Loucy (cell line): Measurements from ENCODE around the gene KSR2.

Source experiments
- H2AFZ ChIP-seq: fragments of 200-600 bp; sonication (generic); 2 replicates; pipeline ENCODE4 v1.6.0; 2016; ENCODE audit warnings: antibody characterized with exemption, mild to moderate bottlenecking, low read length, moderate library complexity
- H3F3A ChIP-seq: fragments of 200-600 bp; 2 replicates; pipeline ENCODE4 v1.6.0; 2016; ENCODE audit warnings: antibody characterized with exemption, low read depth, mild to moderate bottlenecking
- H3K27me3 ChIP-seq: fragments of 200-600 bp; sonication (generic); 2 replicates; pipeline ENCODE4 v1.6.1; 2014; ENCODE audit warnings: low read length, mild to moderate bottlenecking; ENCODE audit not compliant: insufficient read depth, poor library complexity, severe bottlenecking
- H3K36me3 ChIP-seq: fragments of 200-600 bp; sonication (generic); 2 replicates; pipeline ENCODE4 v1.6.1; 2016; ENCODE audit warnings: low read length; ENCODE audit not compliant: insufficient read depth
- H3K4me1 ChIP-seq: fragments of 200-600 bp; sonication (generic); 2 replicates; pipeline ENCODE4 v1.5.1; 2014; ENCODE audit warnings: low read length, mild to moderate bottlenecking; ENCODE audit not compliant: insufficient read depth, poor library complexity, severe bottlenecking
- H3K4me2 ChIP-seq: fragments of 200-600 bp; sonication (generic); 2 replicates; pipeline ENCODE4 v1.6.0; 2014; ENCODE audit warnings: antibody characterized with exemption, low read length, low read depth, mild to moderate bottlenecking; ENCODE audit not compliant: poor library complexity, severe bottlenecking
- H3K4me3 ChIP-seq: fragments of 200-600 bp; sonication (generic); 2 replicates; pipeline ENCODE4 v1.5.1; 2014; ENCODE audit warnings: low read length, mild to moderate bottlenecking, mixed read lengths; ENCODE audit not compliant: poor library complexity, severe bottlenecking
- H3K79me2 ChIP-seq: fragments of 200-600 bp; sonication (generic); 2 replicates; pipeline ENCODE4 v1.6.1; 2014; ENCODE audit warnings: low read length; ENCODE audit not compliant: insufficient read depth
- H3K9ac ChIP-seq: fragments of 200-600 bp; sonication (generic); 2 replicates; pipeline ENCODE4 v1.6.0; 2014; ENCODE audit warnings: mild to moderate bottlenecking, low read depth, low read length, moderate library complexity; ENCODE audit not compliant: poor library complexity, severe bottlenecking
- H3K9me2 ChIP-seq: fragments of 200-600 bp; sonication (generic); replicated peaks from 2 replicates; pipeline ENCODE4 v1.6.1; 2016; ENCODE audit warnings: low read depth, low read length, mixed read lengths
- H3K9me3 ChIP-seq: fragments of 200-600 bp; sonication (generic); 2 replicates; pipeline ENCODE4 v1.6.1; 2014; ENCODE audit warnings: mild to moderate bottlenecking, antibody characterized with exemption, low read length, low read depth; ENCODE audit not compliant: insufficient read depth
- H4K20me1 ChIP-seq: fragments of 200-600 bp; sonication (generic); 2 replicates; pipeline ENCODE4 v1.6.0; 2014; ENCODE audit warnings: antibody characterized with exemption, low read length, mild to moderate bottlenecking; ENCODE audit not compliant: insufficient read depth, poor library complexity, severe bottlenecking
- CTCF ChIP-seq: fragments of 200-600 bp; sonication (generic); conservative IDR thresholded peaks from 2 replicates; pipeline ENCODE4 v1.5.1; 2014; ENCODE audit warnings: mild to moderate bottlenecking, antibody characterized with exemption, low read length
- EZH2phosphoT487 ChIP-seq: fragments of 200-600 bp; IDR thresholded peaks from 2 replicates; pipeline ENCODE4 v1.6.1; 2018; ENCODE audit warnings: antibody characterized with exemption, mild to moderate bottlenecking, moderate library complexity, borderline replicate concordance

Gene KSR2

GRCh38 chr12:117498256-117498655, 470.5 kb downstream of the KSR2 start:
- no peaks in the 10 kb centered on the region for H3K27me3 ChIP-seq
- H2AFZ ChIP-seq = no peak overlapping the region
- no peaks in the 10 kb centered on the region for H4K20me1 ChIP-seq
- H3K36me3 ChIP-seq = no peaks in the 10 kb centered on the region
- H3K9me2 ChIP-seq = no peaks in the 10 kb centered on the region
- H3K9me3 ChIP-seq = no peaks in the 10 kb centered on the region
- H3K4me1 ChIP-seq = no peaks in the 10 kb centered on the region
- H3K9ac ChIP-seq = no peak overlapping the region
- H3K4me3 ChIP-seq = no peak overlapping the region
- H3K79me2 ChIP-seq = no peaks in the 10 kb centered on the region
- no peak overlapping the region for H3K4me2 ChIP-seq
- no peak for TF ChIP-seq CTCF
- TF ChIP-seq EZH2phosphoT487 = no peak
- H3F3A ChIP-seq = no peaks in the 10 kb centered on the region

- H4K20me1 ChIP-seq = no peaks in the 10 kb centered on the region
- no peaks in the 10 kb centered on the region for H3K9me3 ChIP-seq
- no peaks in the 10 kb centered on the region for H3F3A ChIP-seq
- no peak overlapping the region for H2AFZ ChIP-seq
- H3K36me3 ChIP-seq = no peaks in the 10 kb centered on the region
- no peaks in the 10 kb centered on the region for H3K27me3 ChIP-seq
- no peaks in the 10 kb centered on the region for H3K79me2 ChIP-seq
- no peaks in the 10 kb centered on the region for H3K4me1 ChIP-seq
- no peak overlapping the region for H3K4me3 ChIP-seq
- no peak overlapping the region for H3K4me2 ChIP-seq
- H3K9me2 ChIP-seq = no peaks in the 10 kb centered on the region
- TF ChIP-seq EZH2phosphoT487 (no peak), CTCF (no peak)
- H3K9ac ChIP-seq = no peak overlapping the region
Observed at GRCh38 chr12:117497407-117497806, 471.4 kb downstream of the KSR2 start.

- no peak overlapping the region for H3K9ac ChIP-seq
- H3K36me3 ChIP-seq = no peaks in the 10 kb centered on the region
- H3K9me3 ChIP-seq = no peaks in the 10 kb centered on the region
- H3K4me2 ChIP-seq = no peak overlapping the region
- TF ChIP-seq EZH2phosphoT487 = no peak
- no peak for TF ChIP-seq CTCF
- H4K20me1 ChIP-seq = no peaks in the 10 kb centered on the region
- H2AFZ ChIP-seq = no peak overlapping the region
- no peaks in the 10 kb centered on the region for H3K79me2 ChIP-seq
- no peaks in the 10 kb centered on the region for H3K4me1 ChIP-seq
- H3K4me3 ChIP-seq = no peak overlapping the region
- H3K27me3 ChIP-seq = no peaks in the 10 kb centered on the region
- no peaks in the 10 kb centered on the region for H3K9me2 ChIP-seq
- H3F3A ChIP-seq = no peaks in the 10 kb centered on the region
Observed at GRCh38 chr12:117494833-117495655, 473.7 kb downstream of the KSR2 start.
